ENCODE data around the gene TIPARP. TPM values are rescaled to one million over a fixed set of nuclear protein-coding genes. Genes with fewer than 3 reads are reported as not detected.

Gene TIPARP
- total RNA-seq, 1 donor = 28.2 TPM

GRCh38 chr3:156665291-156665690 lies 9.1 kb upstream of the TIPARP start:
- no peak for TF ChIP-seq CTCF (IDR thresholded peaks at IDR 0.05; ENCODE audit: extremely low read depth, low read depth, low read length)
- H4K20me1 ChIP-seq (ENCODE audit: insufficient read depth, low read length) = no peaks in the 10 kb centered on the region

GRCh38 chr3:156666073-156666472 lies 8.3 kb upstream of the TIPARP start:
- H3K4me2 ChIP-seq (ENCODE audit: insufficient read depth, low read length) = no peak overlapping the region
- peaks cover 16% of the 10 kb centered on the region for H3K4me1 ChIP-seq (ENCODE audit: insufficient read depth, low read length)
- H3K79me2 ChIP-seq (ENCODE audit: insufficient read depth, low read length) = no peaks in the 10 kb centered on the region
- no peak for TF ChIP-seq CTCF (IDR thresholded peaks at IDR 0.05; ENCODE audit: extremely low read depth, low read depth, low read length)
- H3K4me3 ChIP-seq (ENCODE audit: insufficient read depth, low read length) = no peak overlapping the region
- H4K20me1 ChIP-seq (ENCODE audit: insufficient read depth, low read length) = no peaks in the 10 kb centered on the region
- no peak overlapping the region for H3K27ac ChIP-seq (ENCODE audit: low read depth, low read length)
- DNase-seq (ENCODE audit: insufficient read length, low spot score, missing footprints) = no peak
- no peaks in the 10 kb centered on the region for H3K36me3 ChIP-seq (ENCODE audit: insufficient read depth, low read length)
- H3K9me3 ChIP-seq (ENCODE audit: low read depth, low read length) = no peaks in the 10 kb centered on the region
- no peak overlapping the region for H2AFZ ChIP-seq (ENCODE audit: low read length)
- H3K27me3 ChIP-seq (ENCODE audit: insufficient read depth, low read length) = no peaks in the 10 kb centered on the region

More at GRCh38 chr3:156665291-156665690, 9.1 kb upstream of the TIPARP start:
- DNase-seq (ENCODE audit: insufficient read length, low spot score, missing footprints) = no peak
- Histone ChIP-seq H3K36me3 (ENCODE audit: insufficient read depth, low read length) (no peaks in the 10 kb centered on the region), H2AFZ (ENCODE audit: low read length) (no peak overlapping the region), H3K27me3 (ENCODE audit: insufficient read depth, low read length) (no peaks in the 10 kb centered on the region), H3K4me1 (ENCODE audit: insufficient read depth, low read length) (peaks cover 16% of the 10 kb centered on the region), H3K27ac (ENCODE audit: low read depth, low read length) (no peak overlapping the region), H3K79me2 (ENCODE audit: insufficient read depth, low read length) (no peaks in the 10 kb centered on the region), H3K4me3 (ENCODE audit: insufficient read depth, low read length) (no peak overlapping the region), H3K9me3 (ENCODE audit: low read depth, low read length) (peaks cover 1% of the 10 kb centered on the region), H3K4me2 (ENCODE audit: insufficient read depth, low read length) (no peak overlapping the region)

DNA sequence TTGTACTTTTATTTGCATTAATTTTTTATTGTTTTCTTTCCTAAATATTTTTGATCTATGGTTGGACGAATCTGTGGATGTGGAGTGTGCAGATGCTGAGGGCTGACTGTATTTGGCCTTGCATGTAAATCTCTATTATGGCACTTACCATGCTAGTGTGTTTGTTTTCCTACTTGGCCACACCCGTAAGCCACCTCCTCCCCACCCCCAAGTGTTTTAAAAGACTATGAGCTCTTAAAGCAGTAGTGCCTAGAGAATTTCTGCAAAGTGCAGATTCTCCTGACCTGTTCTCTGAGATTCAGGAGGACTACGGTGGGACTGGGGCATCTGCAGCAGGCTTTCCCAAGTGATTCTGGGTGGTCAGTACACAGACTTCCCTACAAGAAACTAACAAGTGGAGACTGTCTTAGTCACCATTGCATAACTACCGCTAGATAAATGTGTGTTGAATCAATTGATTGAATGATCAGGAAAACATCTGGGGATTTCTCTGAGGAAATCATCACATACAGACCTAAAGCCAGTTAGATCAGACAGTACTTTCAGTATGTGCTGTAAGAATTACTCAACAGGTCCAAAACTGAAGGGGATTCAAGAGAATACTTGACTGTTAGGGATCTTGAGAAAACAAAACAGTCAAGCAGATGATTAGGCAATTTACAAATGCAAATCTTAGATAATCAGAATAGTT lies 6.2 kb upstream of the TIPARP start:
- H3K27me3 ChIP-seq (ENCODE audit: insufficient read depth, low read length) = no peaks in the 10 kb centered on the region
- no peak overlapping the region for H3K27ac ChIP-seq (ENCODE audit: low read depth, low read length)
- peaks cover 16% of the 10 kb centered on the region for H3K4me1 ChIP-seq (ENCODE audit: insufficient read depth, low read length)
- H3K4me3 ChIP-seq (ENCODE audit: insufficient read depth, low read length) = no peak overlapping the region
- no peaks in the 10 kb centered on the region for H3K9me3 ChIP-seq (ENCODE audit: low read depth, low read length)
- H3K79me2 ChIP-seq (ENCODE audit: insufficient read depth, low read length) = no peaks in the 10 kb centered on the region
- TF ChIP-seq CTCF (IDR thresholded peaks at IDR 0.05; ENCODE audit: extremely low read depth, low read depth, low read length) = no peak
- DNase-seq (ENCODE audit: insufficient read length, low spot score, missing footprints) = no peak
- H3K4me2 ChIP-seq (ENCODE audit: insufficient read depth, low read length) = no peak overlapping the region
- H3K36me3 ChIP-seq (ENCODE audit: insufficient read depth, low read length) = no peaks in the 10 kb centered on the region
- H4K20me1 ChIP-seq (ENCODE audit: insufficient read depth, low read length) = no peaks in the 10 kb centered on the region
- H2AFZ ChIP-seq (ENCODE audit: low read length) = no peak overlapping the region

- Histone ChIP-seq H3K4me3 (ENCODE audit: insufficient read depth, low read length) (no peak overlapping the region), H4K20me1 (ENCODE audit: insufficient read depth, low read length) (peaks cover 4% of the 10 kb centered on the region), H3K27me3 (ENCODE audit: insufficient read depth, low read length) (no peaks in the 10 kb centered on the region), H3K4me1 (ENCODE audit: insufficient read depth, low read length) (peaks cover 9% of the 10 kb centered on the region), H3K9me3 (ENCODE audit: low read depth, low read length) (no peaks in the 10 kb centered on the region), H3K36me3 (ENCODE audit: insufficient read depth, low read length) (no peaks in the 10 kb centered on the region), H2AFZ (ENCODE audit: low read length) (no peak overlapping the region), H3K79me2 (ENCODE audit: insufficient read depth, low read length) (peaks cover 6% of the 10 kb centered on the region), H3K27ac (ENCODE audit: low read depth, low read length) (no peak overlapping the region), H3K4me2 (ENCODE audit: insufficient read depth, low read length) (no peak overlapping the region)
- no peak for DNase-seq (ENCODE audit: insufficient read length, low spot score, missing footprints)
- TF ChIP-seq CTCF (IDR thresholded peaks at IDR 0.05; ENCODE audit: extremely low read depth, low read depth, low read length) = no peak
These were observed 4.3 kb upstream of the TIPARP start for GRCh38 chr3:156670077-156670476.
